Neural cell (in vitro differentiated cells): Measurements from ENCODE around the gene SH3BGR. TPM values are rescaled to one million over a fixed set of nuclear protein-coding genes. Genes with fewer than 3 reads are reported as not detected.

Experiments used
- H2AFZ ChIP-seq: fragments of 200-600, 300-800 bp; sonication (generic), shearing (Covaris generic); 2 replicates; pipeline ENCODE4 v1.6.0; 2014; ENCODE audit warnings: low read depth, mild to moderate bottlenecking, antibody characterized with exemption, low read length, moderate library complexity
- H3F3A ChIP-seq: fragments of 200-600 bp; shearing (Covaris generic); 2 replicates; pipeline ENCODE4 v1.6.1; 2016; ENCODE audit warnings: mild to moderate bottlenecking, moderate library complexity, mixed read lengths, antibody characterized with exemption, low read length; ENCODE audit not compliant: insufficient read depth, poor library complexity, severe bottlenecking
- H3K27ac ChIP-seq: fragments of 200-600, 300-800 bp; sonication (generic), shearing (Covaris generic); 2 replicates; pipeline ENCODE4 v1.5.1; 2014; ENCODE audit warnings: mild to moderate bottlenecking, low read length, moderate library complexity
- H3K27me3 ChIP-seq: fragments of 300-800, 200-600 bp; sonication (generic), shearing (Covaris generic); 2 replicates; pipeline ENCODE4 v1.6.0; 2014; ENCODE audit warnings: mild to moderate bottlenecking, low read depth, low read length, moderate library complexity; ENCODE audit not compliant: insufficient read depth
- H3K36me3 ChIP-seq: fragments of 300-800, 200-600 bp; sonication (generic), shearing (Covaris generic); 2 replicates; pipeline ENCODE4 v1.5.1; 2014; ENCODE audit warnings: mild to moderate bottlenecking, antibody characterized with exemption, low read length, moderate library complexity; ENCODE audit not compliant: insufficient read depth
- H3K4me2 ChIP-seq: fragments of 300-800, 200-600 bp; sonication (generic), shearing (Covaris generic); 2 replicates; pipeline ENCODE4 v1.6.0; 2014; ENCODE audit warnings: mild to moderate bottlenecking, low read length
- H3K4me3 ChIP-seq: fragments of 300-800, 200-600 bp; sonication (generic), shearing (Covaris generic); 2 replicates; pipeline ENCODE4 v1.5.1; 2014; ENCODE audit warnings: mild to moderate bottlenecking, low read length, moderate library complexity
- H3K79me2 ChIP-seq: fragments of 200-600 bp; shearing (Covaris generic); replicated peaks from 2 replicates; pipeline ENCODE4 v1.6.0; 2014; ENCODE audit warnings: mild to moderate bottlenecking, low read length, moderate library complexity; ENCODE audit not compliant: insufficient read depth
- H3K9ac ChIP-seq: fragments of 300-800, 200-600 bp; sonication (generic), shearing (Covaris generic); 2 replicates; pipeline ENCODE4 v1.6.1; 2016; ENCODE audit warnings: mild to moderate bottlenecking, low read length, mixed read lengths
- H3K9me2 ChIP-seq: fragments of 200-600 bp; shearing (Covaris generic); 2 replicates; pipeline ENCODE4 v1.6.1; 2016; ENCODE audit warnings: mild to moderate bottlenecking, low read length, mixed read lengths; ENCODE audit not compliant: insufficient read depth
- H3K9me3 ChIP-seq: fragments of 200-600, 300-800 bp; sonication (generic), shearing (Covaris generic); 2 replicates; pipeline ENCODE4 v1.6.1; 2016; ENCODE audit warnings: mild to moderate bottlenecking, mixed run types, low read length, moderate library complexity, mixed read lengths
- H4K20me1 ChIP-seq: fragments of 200-600 bp; shearing (Covaris generic); 2 replicates; pipeline ENCODE4 v1.6.1; 2016; ENCODE audit warnings: mild to moderate bottlenecking, mixed run types; ENCODE audit not compliant: insufficient read depth
- EP300 ChIP-seq: fragments of 450-650 bp; conservative IDR thresholded peaks from 2 replicates; pipeline ENCODE4 v1.6.1; 2014; ENCODE audit warnings: antibody characterized with exemption, mild to moderate bottlenecking, moderate library complexity; ENCODE audit not compliant: poor library complexity, severe bottlenecking
- EZH2 ChIP-seq: fragments of 200-600, 300-800 bp; shearing (Covaris generic), sonication (generic); IDR thresholded peaks from 2 replicates; pipeline ENCODE4 v1.6.1; 2014; ENCODE audit warnings: antibody characterized with exemption, low read length, borderline replicate concordance, mild to moderate bottlenecking; ENCODE audit not compliant: insufficient read depth, poor library complexity, severe bottlenecking
- MXI1 ChIP-seq: fragments of 450-650 bp; conservative IDR thresholded peaks from 2 replicates; pipeline ENCODE4 v1.6.1; 2014; ENCODE audit warnings: antibody characterized with exemption, mild to moderate bottlenecking; ENCODE audit not compliant: poor library complexity, severe bottlenecking
- POLR2AphosphoS5 ChIP-seq: IDR thresholded peaks from 2 replicates; pipeline ENCODE4 v1.6.1; 2012
- RAD21 ChIP-seq: fragments of 450-650 bp; conservative IDR thresholded peaks from 2 replicates; pipeline ENCODE4 v1.6.1; 2014; ENCODE audit warnings: antibody characterized with exemption, mild to moderate bottlenecking, moderate library complexity
- SMC3 ChIP-seq: fragments of 450-650 bp; conservative IDR thresholded peaks from 2 replicates; pipeline ENCODE4 v1.6.1; 2014; ENCODE audit warnings: antibody characterized with exemption, mild to moderate bottlenecking, moderate library complexity; ENCODE audit not compliant: poor library complexity
- TAF1 ChIP-seq: IDR thresholded peaks from 2 replicates; pipeline ENCODE4 v1.6.1; 2012; ENCODE audit warnings: low read depth
- polyA plus RNA-seq: library from polyadenylated mRNA; depleted of rRNA; stranded (reverse); fragments of >200 nt; gene quantifications from 2 replicates; pipeline ENCODE4 v1.2.3, GENCODE V29; 2014
- TF ChIP-seq, protein P1 (sequence below): IDR thresholded peaks from 2 replicates; pipeline ENCODE4 v1.6.1; 2012; ENCODE audit warnings: borderline replicate concordance
- TF ChIP-seq, protein P2 (sequence below): fragments of 450-650 bp; IDR thresholded peaks from 2 replicates; pipeline ENCODE4 v1.5.1; 2014; ENCODE audit warnings: antibody characterized with exemption, mild to moderate bottlenecking, moderate library complexity; ENCODE audit not compliant: poor library complexity, severe bottlenecking

Gene SH3BGR
- polyA plus RNA-seq, 1 donor from 2014 or later = 13.8 TPM

DNA sequence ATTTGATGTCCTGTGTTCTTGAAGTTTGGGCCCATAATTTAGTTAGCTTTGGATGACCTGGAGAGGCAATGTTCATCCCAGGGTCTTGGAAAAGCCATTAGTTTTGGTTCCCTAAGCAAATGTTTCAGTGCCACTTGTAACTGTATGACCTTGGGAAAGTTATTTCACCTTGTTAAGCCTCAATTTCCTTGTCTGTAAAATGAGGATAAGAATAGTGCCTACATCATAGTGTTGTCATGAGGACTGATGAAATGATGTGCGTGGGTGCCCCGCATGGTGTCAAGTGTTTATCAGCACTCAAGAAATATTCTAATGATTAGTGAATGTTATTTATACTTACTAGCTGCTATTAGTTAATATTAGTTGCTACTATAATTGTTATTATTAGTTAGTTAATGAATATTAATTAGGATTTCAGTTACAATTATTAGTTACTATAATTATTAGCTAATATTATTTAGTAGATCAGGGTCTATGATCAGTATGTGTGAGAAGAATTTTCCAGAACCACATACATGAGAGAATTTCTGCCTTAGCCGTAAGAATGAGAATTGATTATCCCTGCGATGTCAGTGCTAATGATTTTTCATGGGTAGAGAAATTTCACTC lies 1.9 kb downstream of the SH3BGR start:
- no peaks in the 10 kb centered on the region for H3K9me3 ChIP-seq
- H3K36me3 ChIP-seq = no peaks in the 10 kb centered on the region
- H3K27me3 ChIP-seq = no peaks in the 10 kb centered on the region
- H3K4me2 ChIP-seq = no peak overlapping the region
- no peaks in the 10 kb centered on the region for H4K20me1 ChIP-seq
- H3K27ac ChIP-seq = no peak overlapping the region
- no peak overlapping the region for H3K9ac ChIP-seq
- no peaks in the 10 kb centered on the region for H3F3A ChIP-seq
- TF ChIP-seq RAD21 (no peak), EZH2 (no peak), EP300 (no peak), POLR2AphosphoS5 (no peak), MXI1 (no peak), SMC3 (no peak), TAF1 (no peak)
- TF ChIP-seq, protein P1, sequence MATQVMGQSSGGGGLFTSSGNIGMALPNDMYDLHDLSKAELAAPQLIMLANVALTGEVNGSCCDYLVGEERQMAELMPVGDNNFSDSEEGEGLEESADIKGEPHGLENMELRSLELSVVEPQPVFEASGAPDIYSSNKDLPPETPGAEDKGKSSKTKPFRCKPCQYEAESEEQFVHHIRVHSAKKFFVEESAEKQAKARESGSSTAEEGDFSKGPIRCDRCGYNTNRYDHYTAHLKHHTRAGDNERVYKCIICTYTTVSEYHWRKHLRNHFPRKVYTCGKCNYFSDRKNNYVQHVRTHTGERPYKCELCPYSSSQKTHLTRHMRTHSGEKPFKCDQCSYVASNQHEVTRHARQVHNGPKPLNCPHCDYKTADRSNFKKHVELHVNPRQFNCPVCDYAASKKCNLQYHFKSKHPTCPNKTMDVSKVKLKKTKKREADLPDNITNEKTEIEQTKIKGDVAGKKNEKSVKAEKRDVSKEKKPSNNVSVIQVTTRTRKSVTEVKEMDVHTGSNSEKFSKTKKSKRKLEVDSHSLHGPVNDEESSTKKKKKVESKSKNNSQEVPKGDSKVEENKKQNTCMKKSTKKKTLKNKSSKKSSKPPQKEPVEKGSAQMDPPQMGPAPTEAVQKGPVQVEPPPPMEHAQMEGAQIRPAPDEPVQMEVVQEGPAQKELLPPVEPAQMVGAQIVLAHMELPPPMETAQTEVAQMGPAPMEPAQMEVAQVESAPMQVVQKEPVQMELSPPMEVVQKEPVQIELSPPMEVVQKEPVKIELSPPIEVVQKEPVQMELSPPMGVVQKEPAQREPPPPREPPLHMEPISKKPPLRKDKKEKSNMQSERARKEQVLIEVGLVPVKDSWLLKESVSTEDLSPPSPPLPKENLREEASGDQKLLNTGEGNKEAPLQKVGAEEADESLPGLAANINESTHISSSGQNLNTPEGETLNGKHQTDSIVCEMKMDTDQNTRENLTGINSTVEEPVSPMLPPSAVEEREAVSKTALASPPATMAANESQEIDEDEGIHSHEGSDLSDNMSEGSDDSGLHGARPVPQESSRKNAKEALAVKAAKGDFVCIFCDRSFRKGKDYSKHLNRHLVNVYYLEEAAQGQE = no peak
- TF ChIP-seq, protein P2, sequence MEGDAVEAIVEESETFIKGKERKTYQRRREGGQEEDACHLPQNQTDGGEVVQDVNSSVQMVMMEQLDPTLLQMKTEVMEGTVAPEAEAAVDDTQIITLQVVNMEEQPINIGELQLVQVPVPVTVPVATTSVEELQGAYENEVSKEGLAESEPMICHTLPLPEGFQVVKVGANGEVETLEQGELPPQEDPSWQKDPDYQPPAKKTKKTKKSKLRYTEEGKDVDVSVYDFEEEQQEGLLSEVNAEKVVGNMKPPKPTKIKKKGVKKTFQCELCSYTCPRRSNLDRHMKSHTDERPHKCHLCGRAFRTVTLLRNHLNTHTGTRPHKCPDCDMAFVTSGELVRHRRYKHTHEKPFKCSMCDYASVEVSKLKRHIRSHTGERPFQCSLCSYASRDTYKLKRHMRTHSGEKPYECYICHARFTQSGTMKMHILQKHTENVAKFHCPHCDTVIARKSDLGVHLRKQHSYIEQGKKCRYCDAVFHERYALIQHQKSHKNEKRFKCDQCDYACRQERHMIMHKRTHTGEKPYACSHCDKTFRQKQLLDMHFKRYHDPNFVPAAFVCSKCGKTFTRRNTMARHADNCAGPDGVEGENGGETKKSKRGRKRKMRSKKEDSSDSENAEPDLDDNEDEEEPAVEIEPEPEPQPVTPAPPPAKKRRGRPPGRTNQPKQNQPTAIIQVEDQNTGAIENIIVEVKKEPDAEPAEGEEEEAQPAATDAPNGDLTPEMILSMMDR = no peak
- no peak overlapping the region for H2AFZ ChIP-seq
- H3K4me3 ChIP-seq = no peak overlapping the region
- H3K9me2 ChIP-seq = no peaks in the 10 kb centered on the region
- no peaks in the 10 kb centered on the region for H3K79me2 ChIP-seq

DNA sequence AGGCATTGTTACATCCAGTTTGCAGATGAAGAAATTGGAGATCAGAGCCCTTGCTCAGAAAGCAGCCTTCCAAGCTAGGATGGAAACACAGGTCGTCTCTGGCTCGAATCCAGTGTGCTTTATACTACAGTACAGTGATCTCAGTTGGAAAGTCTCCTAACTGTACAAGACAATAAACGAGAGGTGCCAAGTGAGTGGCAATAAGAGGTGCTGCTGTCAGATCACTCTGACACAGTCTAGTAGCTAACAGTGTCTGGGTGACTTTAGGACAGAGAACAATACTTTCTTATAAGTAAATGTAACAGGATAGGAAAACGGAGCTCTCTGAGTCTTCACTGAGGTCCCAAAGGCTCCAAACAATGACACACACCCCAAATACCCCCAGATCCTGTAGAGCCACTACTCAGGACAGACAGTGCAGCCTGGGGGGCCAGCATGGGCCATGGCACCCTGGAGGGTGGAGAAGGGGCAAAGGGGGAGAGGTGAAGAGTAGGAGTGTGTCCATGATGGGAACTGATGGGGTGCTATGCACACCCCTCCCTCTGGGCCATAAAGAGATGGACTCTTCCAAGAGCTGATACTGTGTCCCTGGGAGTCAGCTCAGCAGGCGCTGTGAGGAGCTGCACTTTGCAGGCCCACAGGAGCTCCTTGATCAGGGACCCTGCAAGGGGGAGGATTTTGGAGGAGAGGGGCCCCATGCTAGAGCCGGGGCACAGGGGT lies 3.3 kb downstream of the SH3BGR start:
- no peak overlapping the region for H3K4me3 ChIP-seq
- H3K36me3 ChIP-seq = no peaks in the 10 kb centered on the region
- no peak overlapping the region for H3K9ac ChIP-seq
- H3K9me2 ChIP-seq = no peaks in the 10 kb centered on the region
- H3K9me3 ChIP-seq = no peaks in the 10 kb centered on the region
- H3K4me2 ChIP-seq = no peak overlapping the region
- H3F3A ChIP-seq = no peaks in the 10 kb centered on the region
- H3K79me2 ChIP-seq = no peaks in the 10 kb centered on the region
- H3K27ac ChIP-seq = no peak overlapping the region
- TF ChIP-seq TAF1 (no peak), RAD21 (no peak), SMC3 (no peak), EZH2 (no peak), EP300 (no peak), POLR2AphosphoS5 (no peak), MXI1 (no peak)
- TF ChIP-seq, protein P1 = no peak
- TF ChIP-seq, protein P2 = no peak
- no peaks in the 10 kb centered on the region for H3K27me3 ChIP-seq
- H2AFZ ChIP-seq = no peak overlapping the region
- no peaks in the 10 kb centered on the region for H4K20me1 ChIP-seq
